ENCODE measurements around the gene SARNP.
"Not testable (repeated sequence)": the region's sequence is repeated elsewhere in the genome, so short reads cannot be mapped to it uniquely, and the experiment has no call there.

SARNP gene, protein sequence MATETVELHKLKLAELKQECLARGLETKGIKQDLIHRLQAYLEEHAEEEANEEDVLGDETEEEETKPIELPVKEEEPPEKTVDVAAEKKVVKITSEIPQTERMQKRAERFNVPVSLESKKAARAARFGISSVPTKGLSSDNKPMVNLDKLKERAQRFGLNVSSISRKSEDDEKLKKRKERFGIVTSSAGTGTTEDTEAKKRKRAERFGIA

DNA sequence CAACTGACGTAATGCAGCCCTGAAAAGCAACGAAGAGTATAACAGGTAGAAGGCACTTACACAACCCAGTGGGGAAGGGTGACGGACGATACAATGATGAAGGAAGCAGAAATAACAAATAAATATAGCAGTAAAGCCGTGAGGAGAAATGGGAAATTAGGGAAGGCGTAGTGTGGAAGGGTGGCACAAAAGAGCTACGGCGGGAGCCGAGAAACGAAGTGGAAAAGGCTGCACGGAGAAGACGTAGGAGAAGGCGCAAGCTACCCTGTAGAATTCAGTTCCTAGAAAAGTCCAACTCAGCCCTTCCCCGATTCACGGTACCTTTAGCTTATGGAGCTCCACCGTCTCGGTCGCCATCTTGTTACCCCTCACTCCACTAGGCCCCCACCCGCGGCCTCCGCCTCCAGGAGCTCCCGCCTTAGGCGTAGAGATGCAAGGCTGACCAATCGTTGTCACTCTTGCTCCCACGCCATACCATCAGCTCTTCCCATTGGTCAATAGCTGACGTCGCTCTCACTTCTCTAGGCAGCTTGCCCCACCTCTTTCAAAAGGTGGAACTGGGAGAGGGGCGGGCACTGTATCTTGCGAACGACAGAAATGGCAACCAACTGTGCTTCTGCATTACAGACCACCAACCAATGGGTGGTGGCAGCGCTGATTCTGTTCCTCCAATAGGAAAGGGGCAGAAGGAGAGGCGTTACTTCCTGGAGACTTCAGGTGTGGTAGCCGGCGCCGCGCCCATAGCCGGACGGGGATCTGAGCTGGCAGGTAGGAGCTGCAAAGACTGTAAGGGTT, at the start of gene SARNP, which contains the start of gene ORMDL2:
Gene SARNP (minus strand): TSS at position 380 of the 795 bp plus-strand sequence. CDS start 23 bp downstream, at position 357.
Gene ORMDL2 (plus strand): TSS at position 697 of the 795 bp plus-strand sequence. CDS start 959 bp downstream, outside the sequence.
- peak; percentile 99 to 100 for DNase-seq

DNA sequence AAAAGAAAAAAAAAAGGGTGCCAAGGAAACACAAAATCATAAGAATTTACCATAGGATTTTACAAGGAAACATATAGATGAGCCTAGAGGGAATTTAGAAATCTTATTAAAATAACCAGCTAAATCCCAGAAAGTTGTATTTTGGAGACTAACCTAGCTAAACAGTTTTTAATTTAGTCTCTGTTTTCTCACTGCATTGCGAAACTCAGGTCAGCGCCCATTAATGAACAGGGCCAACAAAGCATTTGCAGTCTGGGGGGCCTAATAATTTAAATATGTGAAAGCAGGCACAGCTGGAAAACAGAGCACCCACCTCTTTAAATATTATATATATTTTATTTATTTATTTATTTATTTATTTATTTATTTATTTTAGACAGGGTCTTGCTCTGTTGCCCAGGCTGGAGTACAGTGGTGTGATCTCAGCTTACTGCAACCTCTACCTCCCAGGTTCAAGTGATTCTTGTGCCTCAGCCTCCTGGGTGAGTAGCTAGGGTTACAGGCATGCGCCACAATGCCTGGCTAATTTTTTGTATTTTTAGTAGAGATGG, 49.0 kb upstream of the SARNP start:
- not testable (repeated sequence) for DNase-seq

- no peak for DNase-seq
Observed at GRCh38 chr12:55865327-55865726, 47.8 kb upstream of the SARNP start.

DNA sequence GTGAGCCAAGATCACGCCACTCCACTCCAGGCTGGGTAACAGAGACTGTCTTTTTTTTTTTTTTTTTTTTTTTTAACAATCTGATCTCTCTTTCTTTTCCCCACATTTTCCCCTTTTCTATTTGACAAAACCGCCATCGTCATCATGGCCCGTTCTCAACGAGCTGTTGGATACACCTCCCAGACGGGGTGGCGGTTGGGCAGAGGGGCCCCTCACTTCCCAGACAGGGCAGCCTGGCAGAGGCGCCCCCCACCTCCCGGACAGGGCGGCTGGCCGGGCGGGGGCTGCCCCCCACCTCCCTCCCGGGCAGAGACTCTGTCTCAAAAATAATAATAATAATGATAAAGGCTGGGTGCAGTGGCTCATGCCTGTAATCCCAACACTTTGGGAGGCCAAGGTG, 45.4 kb upstream of the SARNP start:
- not testable (repeated sequence) for DNase-seq

DNA sequence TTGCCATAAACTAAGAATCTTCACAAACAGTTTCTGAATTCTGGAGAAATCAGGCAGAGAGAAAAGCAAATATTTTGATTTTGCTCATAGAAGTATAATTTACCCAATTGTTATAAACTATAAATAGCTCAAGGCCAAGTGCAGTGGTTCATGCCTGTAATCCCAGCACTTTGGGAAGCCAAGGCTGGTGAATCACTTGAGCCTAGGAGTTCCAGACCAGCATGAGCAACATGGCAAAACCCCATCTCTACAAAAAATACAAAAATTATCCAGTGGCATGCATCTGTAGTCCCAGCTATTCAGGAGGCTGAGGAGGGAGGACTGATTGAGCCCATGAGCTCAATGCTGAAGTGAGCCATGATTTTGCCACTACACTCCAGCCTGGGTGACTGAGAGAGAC, 44.8 kb upstream of the SARNP start:
- DNase-seq: no peak

- DNase-seq: no peak
Observed at GRCh38 chr12:55861871-55862270, 44.3 kb upstream of the SARNP start.

DNA sequence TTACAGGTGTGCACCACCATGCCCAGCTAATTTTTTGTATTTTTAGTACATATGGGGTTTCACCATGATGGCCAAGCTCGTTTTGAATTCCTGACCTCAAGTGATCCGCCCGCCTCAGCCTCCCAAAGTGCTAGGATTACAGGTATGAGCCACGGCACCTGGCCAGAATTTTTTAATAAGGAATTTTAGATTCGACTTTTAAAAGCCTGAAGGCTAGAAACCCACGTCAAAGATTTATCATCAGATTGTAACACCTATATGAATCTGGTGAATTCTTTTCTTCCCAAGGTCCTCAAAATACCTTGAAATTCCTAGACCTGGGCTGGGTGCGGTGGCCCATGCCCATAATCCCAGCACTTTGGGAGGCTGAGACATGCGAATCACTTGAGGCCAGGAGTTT, 43.9 kb upstream of the SARNP start:
- no peak for DNase-seq

DNA sequence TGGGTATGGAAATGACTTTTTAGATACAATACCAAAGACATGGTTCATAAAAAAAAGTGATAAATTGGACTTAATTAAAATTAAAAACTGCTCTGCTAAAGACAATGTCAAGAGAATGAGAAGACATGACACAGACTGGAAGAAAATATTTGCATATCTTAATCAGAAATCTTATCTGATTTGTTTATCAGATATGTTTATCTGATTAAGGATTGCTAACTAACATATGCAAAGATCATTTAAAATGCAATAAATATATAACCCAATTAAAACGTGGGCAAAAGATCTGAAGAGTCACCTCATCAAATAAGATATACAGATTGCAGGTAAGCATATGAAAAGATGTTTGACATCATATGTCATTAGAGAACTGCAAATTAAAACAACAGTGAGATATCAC, 35.2 kb upstream of the SARNP start:
- no peak for DNase-seq

- DNase-seq: no peak
Observed at GRCh38 chr12:55850893-55851292, 33.4 kb upstream of the SARNP start.

DNA sequence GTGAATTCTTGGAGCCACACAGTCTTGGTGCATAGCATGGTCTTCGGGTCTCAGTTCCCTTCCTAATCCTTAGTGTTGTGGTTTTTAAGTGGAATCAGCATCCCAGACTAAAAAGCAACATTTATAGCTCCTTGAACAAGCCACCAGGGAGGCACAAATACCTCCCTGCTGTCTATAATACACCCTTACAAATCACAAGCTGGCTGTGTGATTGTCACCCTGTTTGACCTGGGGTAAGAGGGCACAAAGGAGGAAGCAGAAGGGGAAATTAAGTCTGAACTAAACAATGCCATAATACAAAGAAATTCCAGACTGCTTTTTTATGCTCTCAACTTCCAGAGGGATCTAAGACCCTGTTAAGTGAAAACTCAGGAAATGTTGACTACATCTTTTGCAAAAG, 32.9 kb upstream of the SARNP start:
- no peak for DNase-seq

- DNase-seq: no peak
Observed at GRCh38 chr12:55849616-55850343, 32.3 kb upstream of the SARNP start.

- DNase-seq: peak; percentile 22 to 85
Observed at GRCh38 chr12:55847603-55848291, 30.2 kb upstream of the SARNP start.

DNA sequence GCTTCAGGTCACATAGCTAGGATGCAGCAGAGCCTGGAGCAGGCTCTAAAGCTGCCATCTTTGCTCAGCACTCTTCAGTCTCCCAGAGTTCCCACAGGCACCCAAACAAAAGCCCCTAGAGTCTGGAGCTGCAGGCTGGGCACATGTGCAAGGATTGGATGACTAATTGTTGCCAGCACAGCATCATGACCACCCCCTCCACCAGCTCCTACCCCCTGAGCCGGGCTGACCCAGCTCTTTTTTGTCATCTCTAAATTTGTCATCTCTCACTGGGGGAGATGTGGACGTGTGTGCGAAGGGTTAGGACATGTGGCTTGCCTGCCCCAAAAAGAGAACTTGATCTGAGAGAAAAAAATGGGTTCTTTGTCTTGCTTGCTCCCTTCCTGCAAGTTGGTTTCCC, 29.5 kb upstream of the SARNP start:
- peak in 1 of 2 donors; percentile 65 for DNase-seq

- DNase-seq: no peak
Observed at GRCh38 chr12:55845785-55846496, 28.4 kb upstream of the SARNP start.

DNA sequence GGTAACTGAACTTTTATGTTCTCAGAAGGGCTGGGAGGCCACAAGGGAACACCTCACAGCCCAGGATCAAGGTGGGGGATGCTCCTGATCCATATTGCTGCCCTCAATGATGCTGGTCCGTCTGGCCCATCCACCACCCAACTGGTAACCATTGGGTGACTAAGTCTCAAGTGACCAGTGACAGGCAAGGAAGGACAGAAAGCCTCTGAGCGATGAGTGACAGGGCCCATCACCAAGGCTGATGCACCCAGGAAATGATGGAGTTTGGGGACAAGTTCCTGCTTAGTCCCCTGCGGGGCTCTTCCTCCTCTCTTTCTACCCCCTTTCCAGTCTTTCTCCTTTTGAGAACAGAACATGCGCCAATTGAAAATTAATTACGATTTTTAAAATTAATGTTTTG, 27.8 kb upstream of the SARNP start:
- peak in 1 of 2 donors; percentile 35 for DNase-seq

DNA sequence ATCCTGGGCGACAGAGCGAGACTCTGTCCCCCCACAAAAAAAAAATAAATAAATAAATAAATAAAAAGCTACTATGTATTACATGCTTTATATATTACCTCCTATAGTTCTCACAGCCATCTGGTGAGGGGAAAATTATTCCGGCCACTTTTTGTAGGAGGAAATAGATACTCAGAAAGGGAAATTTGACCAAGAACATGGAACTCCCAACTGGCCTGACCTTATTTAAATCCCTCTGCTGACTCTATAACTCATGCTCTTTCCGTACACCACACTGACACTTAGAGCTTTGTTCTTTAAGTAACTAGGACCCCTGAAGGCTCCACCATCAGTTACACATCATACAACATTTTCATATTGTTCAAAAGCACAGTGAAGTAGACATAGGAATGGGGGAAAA, 27.4 kb upstream of the SARNP start:
- no peak for DNase-seq

DNA sequence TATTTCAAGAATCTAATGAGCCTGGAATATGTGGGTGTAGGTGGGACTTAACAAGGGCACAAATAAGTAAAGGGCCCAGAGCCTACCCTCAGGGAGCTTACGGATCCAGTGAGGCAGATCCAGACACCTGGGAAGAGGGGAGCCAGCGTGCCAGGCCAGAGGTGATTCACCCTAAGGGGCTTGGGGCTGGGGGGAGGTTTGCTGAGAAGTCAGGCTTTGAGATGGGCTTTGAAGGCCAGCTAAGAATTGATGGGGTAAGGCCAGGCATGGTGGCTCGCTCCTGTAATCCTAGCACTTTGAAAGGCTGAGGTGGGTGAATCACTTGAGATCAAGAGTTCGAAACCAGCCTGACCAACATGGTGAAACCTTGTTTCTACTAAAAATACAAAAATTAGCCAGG, 25.9 kb upstream of the SARNP start:
- no peak for DNase-seq

- DNase-seq: no peak
Observed at GRCh38 chr12:55842681-55843429, 25.3 kb upstream of the SARNP start, which contains the start of gene MMP19. MMP19 (minus strand) TSS chr12:55842936; CDS start chr12:55842830, 106 bp downstream.

DNA sequence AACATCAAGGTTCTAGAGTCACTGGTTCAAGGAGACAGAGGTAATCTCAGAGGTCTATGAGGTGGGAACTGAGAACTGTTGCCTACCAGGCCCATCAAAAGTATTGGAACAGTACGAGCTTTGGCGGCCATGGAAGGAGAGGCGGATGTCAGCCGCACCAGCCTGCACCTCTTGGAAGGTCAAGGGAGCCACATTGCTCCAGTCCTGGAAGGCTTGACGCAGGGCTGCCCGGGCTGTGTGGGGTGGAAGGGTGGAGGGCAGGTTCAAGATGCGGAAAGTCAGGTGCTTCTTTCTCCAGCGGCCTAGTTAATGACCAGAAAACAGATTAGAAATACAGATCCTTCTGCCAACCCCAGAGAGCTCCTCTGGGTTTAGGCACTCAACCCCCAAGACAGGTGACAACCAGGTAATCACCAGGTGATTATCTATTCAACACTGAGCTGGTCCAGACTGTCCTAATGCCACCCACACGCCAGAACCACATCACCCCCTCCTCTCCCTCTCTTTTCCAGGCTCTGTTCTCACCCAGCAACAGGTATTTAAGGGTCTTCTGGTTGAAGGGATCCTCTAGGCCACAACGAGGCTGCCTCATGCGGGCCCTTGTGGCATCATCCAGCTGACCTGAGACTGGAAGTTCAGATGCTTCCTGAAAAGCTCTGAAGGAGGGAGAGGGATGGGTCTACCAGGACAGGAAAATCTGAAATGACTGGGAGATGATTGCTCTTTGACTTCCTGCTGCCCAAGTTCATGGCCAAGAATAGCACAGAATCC, 23.2 kb upstream of the SARNP start:
- DNase-seq: no peak

All from CD4-positive, alpha-beta T cell treated with Interleukin-4 for 1 hour (primary cell).